Gastrocnemius medialis (tissue), 4 donors: Measurements from ENCODE around the gene WDCP.

Experiments
- CTCF ChIP-seq, 5 experiments: fragments of 450-650 bp in 3 of 5; fragments of 200-600 bp in 2 of 5; sonication (generic) in 2 of 5; IDR thresholded peaks in 4 of 5; conservative IDR thresholded peaks in 1 of 5; 1 replicate in 4 of 5; 2 replicates in 1 of 5; pipeline ENCODE4 v1.5.1; 2016 to 2019; ENCODE audit warnings: antibody characterized with exemption in 5 of 5, mild to moderate bottlenecking in 3 of 5, moderate library complexity in 3 of 5
- POLR2A ChIP-seq, 2 donors: fragments of 450-650 bp; IDR thresholded peaks; one replicate each; pipeline ENCODE4 v1.6.1; 2017; ENCODE audit warnings: antibody characterized with exemption in 2 of 2, mild to moderate bottlenecking in 2 of 2, moderate library complexity in 2 of 2

- TF ChIP-seq POLR2A (IDR thresholded peaks at IDR 0.05) (no peak), CTCF (IDR thresholded peaks at IDR 0.05 in 4 of 5, conservative IDR thresholded peaks at IDR 0.05 in 1 of 5) (no peak)
Measured at GRCh38 chr2:24021122-24021998, 25.8 kb downstream of the WDCP start.
